AG04449 (cell line): ENCODE results near the gene ANKRD10.

Experiments
- CTCF ChIA-PET: fragments of 350-600 bp; formaldehyde crosslinking; extraction: SDS; loops from one replicate; lab custom pipeline; 2021; ENCODE audit warnings: antibody characterized with exemption; lab: Yijun Ruan, JAX
- POLR2A ChIA-PET: fragments of 400-600, 350-600 bp; formaldehyde crosslinking; extraction: SDS; loops from one replicate; lab custom pipeline; 2020; ENCODE audit warnings: antibody characterized with exemption, inconsistent platforms; lab: Yijun Ruan, JAX
- DNase-seq: peaks from one replicate; pipeline ENCODE4 v3.0.0-alpha.2; 2010; ENCODE audit warnings: low read depth, low spot score
- H3K4me3 ChIP-seq: 2 replicates; pipeline ENCODE4 v1.5.1; 2011; ENCODE audit warnings: low read depth, mild to moderate bottlenecking, control low read depth, low read length
- CTCF ChIP-seq: IDR thresholded peaks from one replicate; pipeline ENCODE4 v1.5.1; 2011; ENCODE audit warnings: mild to moderate bottlenecking, moderate library complexity, low read length, control low read depth, inconsistent platforms; ENCODE audit not compliant: insufficient read depth; ENCODE audit errors: missing control alignments

The ANKRD10 gene

GRCh38 chr13:110915874-110916206 lies 971 bp upstream of the ANKRD10 start:
- no peak for TF ChIP-seq CTCF
- ChIA-PET POLR2A (interaction anchor here (0.5 to 0.9 kb wide), 3 partner anchors 14 to 385 kb away, joined by 3 to 6 read pairs (median 4); no protein-coding TSS in a partner anchor), CTCF (interaction anchor here (0.6 to 3.2 kb wide), 18 partner anchors 8 to 330 kb away, joined by 3 to 43 read pairs (median 5); no protein-coding TSS in a partner anchor)
- no peak for DNase-seq
- peak overlapping the region; percentile 99 for H3K4me3 ChIP-seq

- no peak for DNase-seq
- no peak for TF ChIP-seq CTCF
- peak overlapping the region; percentile 99 for H3K4me3 ChIP-seq
- ChIA-PET CTCF (interaction anchor here (0.7 to 3.2 kb wide), 16 partner anchors 9 to 297 kb away, joined by 3 to 43 read pairs (median 4); no protein-coding TSS in a partner anchor), POLR2A (interaction anchor here (1.0 to 2.5 kb wide), 8 partner anchors 11 to 202 kb away, joined by 3 to 14 read pairs (median 4); no protein-coding TSS in a partner anchor)
These were observed 375 bp downstream of the ANKRD10 start for GRCh38 chr13:110914331-110915056.

GRCh38 chr13:110914081-110914330 lies 863 bp downstream of the ANKRD10 start:
- no peak for DNase-seq
- ChIA-PET POLR2A (interaction anchor here (0.5 to 2.5 kb wide), 5 partner anchors 41 to 202 kb away, joined by 3 to 14 read pairs (median 7); no protein-coding TSS in a partner anchor), CTCF (interaction anchor here (0.7 to 3.2 kb wide), 10 partner anchors 10 to 270 kb away, joined by 3 to 43 read pairs (median 4); no protein-coding TSS in a partner anchor)
- TF ChIP-seq CTCF: no peak
- peak overlapping the region; percentile 99 for H3K4me3 ChIP-seq

GRCh38 chr13:110913322-110914080 lies 1.4 kb downstream of the ANKRD10 start:
- no peak for DNase-seq
- CTCF ChIA-PET: interaction anchor here (0.7 to 3.2 kb wide), 11 partner anchors 9 to 269 kb away, joined by 3 to 43 read pairs (median 4); no protein-coding TSS in a partner anchor
- TF ChIP-seq CTCF: no peak
- peak overlapping the region; percentile 99 for H3K4me3 ChIP-seq
- POLR2A ChIA-PET: interaction anchor here (0.5 to 2.5 kb wide), 5 partner anchors 41 to 201 kb away, joined by 3 to 14 read pairs (median 7); no protein-coding TSS in a partner anchor

- peak overlapping the region; percentile 99 for H3K4me3 ChIP-seq
- DNase-seq: no peak
- CTCF ChIA-PET: interaction anchor here (0.6 to 3.2 kb wide), 3 partner anchors 8 to 118 kb away, joined by 3 to 43 read pairs (median 4); no protein-coding TSS in a partner anchor
- POLR2A ChIA-PET: interaction anchor here (2.5 kb wide), 1 partner anchor 197 kb away, joined by 14 read pairs; no protein-coding TSS in a partner anchor
- TF ChIP-seq CTCF: no peak
These were observed 2.2 kb downstream of the ANKRD10 start for GRCh38 chr13:110912651-110913051.
